GM12891 (cell line): Measurements from ENCODE around the gene SUPT4H1.

Source experiments
- DNase-seq: peaks from one replicate; pipeline ENCODE4 v3.0.0; 2011; ENCODE audit warnings: low spot score; ENCODE audit not compliant: insufficient read length
- FAIRE-seq: peaks from 2 replicates; lab custom pipeline; 2011; peaks lifted over from hg19 to GRCh38; lab: Jason Lieb, UNC
- PAX5 ChIP-seq: IDR thresholded peaks from 2 replicates; pipeline ENCODE4 v1.6.1; 2011; ENCODE audit warnings: low read length, moderate library complexity, mild to moderate bottlenecking; ENCODE audit not compliant: insufficient read depth, severe bottlenecking
- POLR2A ChIP-seq: IDR thresholded peaks from 2 replicates; pipeline ENCODE4 v1.6.1; 2011; ENCODE audit warnings: low read depth, low read length, control low read depth
- POLR2AphosphoS5 ChIP-seq: IDR thresholded peaks from 2 replicates; pipeline ENCODE4 v1.6.1; 2011; ENCODE audit warnings: low read depth, low read length, control low read depth
- POU2F2 ChIP-seq: IDR thresholded peaks from 2 replicates; pipeline ENCODE4 v1.6.1; 2011; ENCODE audit warnings: low read depth, mild to moderate bottlenecking, control low read depth, low read length, moderate library complexity
- SPI1 ChIP-seq: IDR thresholded peaks from 2 replicates; pipeline ENCODE4 v1.6.1; 2011; ENCODE audit warnings: low read depth, low read length, control low read depth
- TAF1 ChIP-seq: IDR thresholded peaks from 2 replicates; pipeline ENCODE4 v1.6.1; 2011; ENCODE audit warnings: low read depth, low read length, control low read depth

Gene SUPT4H1

GRCh38 chr17:58391302-58391984 is 39.4 kb upstream of the SUPT4H1 start:
- DNase-seq (no peak), FAIRE-seq (no peak)
- TF ChIP-seq SPI1 (no peak), POU2F2 (no peak)

- no peak for DNase-seq
- TF ChIP-seq POU2F2 (no peak), TAF1 (no peak), PAX5 (no peak), SPI1 (no peak), POLR2AphosphoS5 (no peak), POLR2A (no peak)
- no peak for FAIRE-seq
Observed at GRCh38 chr17:58390884-58391283, 38.9 kb upstream of the SUPT4H1 start.

GRCh38 chr17:58388302-58389190 is 36.5 kb upstream of the SUPT4H1 start:
- FAIRE-seq (no peak), DNase-seq (no peak)
- TF ChIP-seq POU2F2 (no peak), TAF1 (no peak), SPI1 (no peak), POLR2A (no peak), PAX5 (no peak), POLR2AphosphoS5 (no peak)

- no peak for DNase-seq
Observed at GRCh38 chr17:58387834-58388233, 35.8 kb upstream of the SUPT4H1 start.

GRCh38 chr17:58386708-58387107 is 34.7 kb upstream of the SUPT4H1 start:
- FAIRE-seq (no peak), DNase-seq (no peak)
- TF ChIP-seq PAX5 (no peak), POU2F2 (no peak), POLR2AphosphoS5 (no peak), POLR2A (no peak), SPI1 (no peak), TAF1 (no peak)

More at GRCh38 chr17:58387834-58388233, 35.8 kb upstream of the SUPT4H1 start:
- TF ChIP-seq POLR2AphosphoS5 (no peak), PAX5 (no peak), TAF1 (no peak), SPI1 (no peak), POU2F2 (no peak), POLR2A (no peak)
- no peak for FAIRE-seq

- no peak for FAIRE-seq
- TF ChIP-seq PAX5, result no peak
- no peak for DNase-seq
Observed at GRCh38 chr17:58385359-58385899, 33.4 kb upstream of the SUPT4H1 start.

- DNase-seq (no peak), FAIRE-seq (no peak)
- TF ChIP-seq TAF1 (no peak), PAX5 (no peak), POLR2AphosphoS5 (no peak), POU2F2 (no peak), SPI1 (no peak), POLR2A (no peak)
Observed at GRCh38 chr17:58384897-58385296, 32.9 kb upstream of the SUPT4H1 start.

- no peak for TF ChIP-seq PAX5
- TF ChIP-seq TAF1, result no peak
- TF ChIP-seq POLR2A, result no peak
- no peak for TF ChIP-seq POU2F2
- TF ChIP-seq POLR2AphosphoS5, result no peak
- TF ChIP-seq SPI1, result no peak
- FAIRE-seq (no peak), DNase-seq (no peak)
Observed at GRCh38 chr17:58383892-58384462, 32.0 kb upstream of the SUPT4H1 start.

GRCh38 chr17:58382872-58383242 is 30.9 kb upstream of the SUPT4H1 start:
- DNase-seq, result no peak
- TF ChIP-seq SPI1 (no peak), POLR2AphosphoS5 (no peak), TAF1 (no peak), POU2F2 (no peak), POLR2A (no peak), PAX5 (no peak)
- FAIRE-seq, result no peak
